Measurements from ENCODE around the gene S100A13.
"Not testable (repeated sequence)": the region's sequence is repeated elsewhere in the genome, so short reads cannot be mapped to it uniquely, and the experiment has no call there.

S100A13 gene

DNA sequence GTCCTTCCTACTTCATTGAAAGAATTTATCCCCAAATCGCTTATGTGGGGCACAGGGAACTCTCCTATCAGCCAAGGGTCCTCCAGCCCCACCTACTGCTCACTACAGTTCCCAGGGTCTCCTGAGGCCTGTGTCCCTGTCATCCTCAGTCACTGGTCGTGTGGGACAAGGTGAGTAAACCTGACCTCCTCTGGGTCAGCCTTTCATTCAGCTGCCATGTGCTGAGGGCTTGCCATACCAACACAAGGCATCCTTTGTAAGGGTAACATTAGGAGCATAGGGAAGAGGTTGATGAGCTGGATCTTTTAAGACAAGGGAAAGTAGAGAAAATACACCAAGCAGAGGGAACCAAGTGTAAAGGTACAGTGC is 20.0 kb upstream of the S100A13 start:
- DNase-seq: no peak

DNA sequence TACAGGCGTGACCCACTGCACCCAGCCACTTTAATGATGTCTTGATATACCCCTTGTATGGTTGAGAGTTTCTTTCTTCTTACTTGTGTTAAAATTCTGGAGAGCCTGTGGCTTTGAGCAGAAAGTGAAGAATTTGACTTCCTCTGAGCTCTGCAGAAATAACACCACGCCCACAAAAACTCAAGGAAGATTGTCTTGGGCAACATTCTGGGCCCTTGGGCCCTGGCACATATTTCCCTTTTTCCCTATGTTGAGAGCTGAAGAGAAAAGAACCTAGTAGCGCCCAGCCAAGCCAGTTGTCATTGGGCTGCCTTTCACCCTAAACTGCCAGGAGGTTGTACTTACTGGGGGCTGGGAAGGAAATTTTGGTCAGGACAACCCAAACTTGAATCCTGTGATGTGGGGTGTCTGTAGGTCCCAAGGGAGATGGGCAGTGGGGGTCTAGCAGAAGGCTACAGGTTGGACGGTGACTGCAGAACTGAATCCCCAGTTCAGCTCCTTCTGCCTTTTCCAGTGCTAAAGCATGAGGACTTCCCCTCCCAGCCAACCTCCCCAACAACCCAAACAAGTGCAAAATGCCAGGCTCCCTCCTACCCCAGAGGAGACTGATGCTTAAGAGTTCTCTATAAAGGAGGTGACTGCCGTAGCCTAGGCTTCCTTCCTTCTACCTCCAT is 19.5 kb upstream of the S100A13 start:
- no peak for DNase-seq

GRCh38 chr1:153643816-153644215 is 16.5 kb upstream of the S100A13 start:
- no peak for DNase-seq

- DNase-seq: no peak
Observed at GRCh38 chr1:153643100-153643499, 15.8 kb upstream of the S100A13 start.

DNA sequence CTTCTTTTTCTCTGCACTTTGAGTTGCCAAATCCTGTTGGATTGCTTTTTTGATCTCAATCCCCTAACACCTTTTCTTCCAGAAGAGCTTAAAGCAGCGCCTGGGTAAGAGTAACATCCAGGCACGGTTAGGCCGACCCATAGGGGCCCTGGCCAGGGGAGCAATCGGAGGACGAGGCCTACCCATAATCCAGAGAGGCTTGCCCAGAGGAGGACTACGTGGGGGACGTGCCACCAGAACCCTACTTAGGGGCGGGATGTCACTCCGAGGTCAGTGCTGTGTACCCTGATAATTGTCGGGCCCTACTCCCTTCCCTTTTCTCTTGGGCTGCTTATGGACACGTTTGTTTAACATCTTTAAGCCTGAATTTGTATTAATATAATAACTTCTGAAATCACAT is 14.9 kb upstream of the S100A13 start:
- no peak for DNase-seq

DNA sequence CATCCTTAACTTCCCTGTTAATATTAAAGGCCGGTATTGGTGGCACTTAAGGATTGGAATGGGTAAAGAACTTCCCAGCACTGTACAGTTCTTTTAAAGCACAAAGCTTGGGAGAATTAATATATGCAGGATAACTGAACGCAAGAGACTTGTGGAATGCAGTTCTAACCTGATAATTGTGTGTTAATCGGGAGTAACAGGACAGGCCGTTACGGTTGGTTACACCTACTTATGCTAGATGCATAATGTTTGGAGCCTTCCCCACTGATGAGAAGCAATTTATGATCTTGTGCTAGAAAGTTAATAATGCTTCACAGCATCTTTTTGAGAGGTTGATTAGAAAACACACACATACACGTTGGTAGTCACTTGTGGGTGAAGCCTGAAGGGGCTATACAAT is 13.6 kb upstream of the S100A13 start:
- DNase-seq: no peak

DNA sequence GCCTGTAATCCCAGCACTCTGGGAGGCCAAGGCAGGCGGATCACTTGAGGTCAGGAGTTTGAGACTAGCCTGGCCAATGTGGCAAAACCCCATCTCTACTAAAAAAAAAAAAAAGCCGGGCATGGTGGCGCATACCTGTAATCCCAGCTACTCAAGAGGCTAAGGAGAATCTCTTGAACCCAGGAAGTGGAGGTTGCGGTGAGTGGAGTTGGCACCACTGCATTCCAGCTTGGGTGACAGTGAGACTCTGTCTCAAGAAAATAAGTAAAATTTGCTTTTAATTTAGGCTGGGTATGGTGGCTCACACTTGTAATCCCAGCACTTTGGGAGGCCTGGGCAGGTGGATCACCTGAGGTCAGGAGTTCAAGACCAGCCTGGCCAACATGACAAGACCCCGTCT is 12.9 kb upstream of the S100A13 start:
- DNase-seq: not testable (repeated sequence)

DNA sequence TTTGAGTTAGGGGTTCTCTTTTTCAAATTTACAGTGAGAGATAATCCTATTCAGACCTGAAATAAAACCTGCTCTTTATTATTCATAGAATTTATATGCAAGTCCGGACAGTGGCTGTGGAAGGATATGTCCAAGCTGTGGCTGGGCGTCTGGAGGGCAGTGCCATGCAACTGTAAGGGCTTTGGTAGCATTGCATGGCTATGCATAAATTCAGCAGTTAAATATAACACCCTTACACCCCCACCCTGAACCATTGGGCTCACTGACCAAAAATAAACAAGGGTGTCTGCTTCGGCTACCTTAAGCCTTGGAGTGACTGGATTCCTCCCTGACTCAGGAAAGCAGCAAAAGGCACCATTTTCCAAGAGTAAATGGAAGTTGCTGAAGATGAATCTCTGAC is 12.0 kb upstream of the S100A13 start:
- DNase-seq: no peak

DNA sequence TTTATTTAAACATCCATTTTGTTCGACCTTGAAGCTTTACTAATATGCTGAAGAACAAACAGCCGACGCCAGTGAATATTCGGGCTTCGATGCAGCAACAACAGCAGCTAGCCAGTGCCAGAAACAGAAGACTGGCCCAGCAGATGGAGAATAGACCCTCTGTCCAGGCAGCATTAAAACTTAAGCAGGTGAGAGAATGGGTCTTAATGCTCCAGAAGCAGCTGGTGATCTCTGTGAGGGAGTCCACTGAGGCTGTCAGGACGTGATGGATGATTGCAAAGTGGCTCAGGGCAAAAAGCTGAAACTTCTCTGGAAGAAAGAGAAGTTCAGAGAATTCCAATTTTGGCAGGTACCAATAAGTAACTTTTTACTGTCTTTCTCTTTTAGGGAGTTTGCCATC is 11.0 kb upstream of the S100A13 start:
- DNase-seq: no peak

GRCh38 chr1:153636312-153636711 is 9.0 kb upstream of the S100A13 start:
- DNase-seq: no peak

DNA sequence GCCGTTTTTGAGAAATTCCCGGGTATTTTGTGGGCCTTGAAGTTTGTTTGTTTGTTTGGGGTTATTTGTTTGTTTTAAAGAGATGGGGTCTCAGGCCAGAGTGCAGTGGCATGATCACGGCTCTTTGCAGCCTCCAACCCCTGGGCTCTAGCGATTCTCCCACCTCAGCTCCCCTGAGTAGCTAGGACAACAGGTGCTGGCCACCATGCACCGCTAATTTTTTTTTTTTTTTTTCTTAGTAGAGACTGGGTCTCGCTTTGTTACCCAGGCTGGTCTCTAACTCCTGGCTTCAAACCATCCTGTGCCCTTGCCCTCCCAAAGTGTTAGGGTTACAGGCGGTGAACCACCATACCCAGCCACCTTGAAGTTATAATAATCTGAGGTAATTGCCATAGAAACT is 8.6 kb upstream of the S100A13 start:
- DNase-seq: no peak

DNA sequence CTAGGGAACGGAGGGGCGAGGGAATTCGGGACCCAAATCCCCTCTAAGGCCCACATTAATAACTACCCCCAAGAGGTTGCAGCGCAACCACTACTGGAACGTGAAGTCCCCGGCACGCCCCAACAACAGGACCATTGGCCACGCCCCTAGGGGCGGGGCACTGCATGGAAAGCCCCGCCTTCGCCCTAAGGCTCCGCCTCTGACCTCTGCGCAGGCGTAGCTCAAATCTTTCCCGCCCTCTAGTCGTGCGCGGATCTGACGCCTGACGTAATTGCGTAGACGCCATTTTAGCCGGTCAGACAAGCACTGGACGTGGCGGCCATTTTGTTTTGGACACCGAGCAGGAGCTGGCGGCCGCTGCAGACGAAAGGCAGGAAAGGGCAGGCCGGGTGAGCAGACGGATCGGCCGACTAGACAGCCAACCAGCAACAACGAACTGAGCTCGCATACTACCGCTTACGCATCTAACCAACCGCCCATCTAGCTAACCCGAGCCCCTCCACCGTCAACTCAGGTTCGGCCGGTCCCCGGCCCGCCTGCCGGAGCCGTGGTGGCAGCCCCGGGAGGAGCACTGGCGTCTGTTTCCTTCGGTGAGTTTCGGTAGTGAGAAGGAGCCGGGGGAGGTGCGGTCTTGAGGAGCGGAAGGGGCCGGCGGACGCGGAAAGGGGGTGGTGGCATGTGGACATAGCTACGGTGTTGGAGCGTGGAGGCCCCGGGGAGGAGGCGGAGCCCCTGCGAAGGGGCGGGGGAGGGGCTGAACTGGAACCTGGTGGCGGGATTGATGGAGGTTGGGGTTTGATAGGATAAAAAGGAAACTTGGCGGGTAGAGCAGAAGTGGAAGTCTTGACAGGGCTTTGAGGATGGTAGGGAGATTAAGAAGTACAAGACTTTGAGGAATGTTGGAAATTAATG is 6.7 kb upstream of the S100A13 start, which contains the start of gene CHTOP:
Gene CHTOP (plus strand): TSS at position 313 of the 912 bp plus-strand sequence. CDS start 2,523 bp downstream, outside the sequence.
- peak; percentile 100 for DNase-seq

- DNase-seq: no peak
Observed at GRCh38 chr1:153633161-153633753, 6.0 kb upstream of the S100A13 start.

- DNase-seq: no peak
Observed at GRCh38 chr1:153631047-153632022, 4.0 kb upstream of the S100A13 start.

DNA sequence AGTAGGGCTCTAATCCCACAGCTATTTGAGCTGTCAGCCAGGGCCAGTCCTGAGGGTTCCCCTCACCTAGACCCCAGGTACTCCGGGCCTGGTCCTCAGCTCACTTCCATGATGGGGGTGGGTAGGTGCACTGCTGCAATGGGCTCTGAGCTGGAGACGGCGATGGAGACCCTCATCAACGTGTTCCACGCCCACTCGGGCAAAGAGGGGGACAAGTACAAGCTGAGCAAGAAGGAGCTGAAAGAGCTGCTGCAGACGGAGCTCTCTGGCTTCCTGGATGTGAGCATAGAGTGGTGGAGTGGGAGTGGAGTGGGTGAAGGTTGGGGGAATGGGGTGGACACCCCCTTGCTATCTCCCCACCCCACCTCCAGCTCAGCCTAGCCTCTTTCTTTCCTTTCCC is 3.1 kb upstream of the S100A13 start:
- DNase-seq: no peak

DNA sequence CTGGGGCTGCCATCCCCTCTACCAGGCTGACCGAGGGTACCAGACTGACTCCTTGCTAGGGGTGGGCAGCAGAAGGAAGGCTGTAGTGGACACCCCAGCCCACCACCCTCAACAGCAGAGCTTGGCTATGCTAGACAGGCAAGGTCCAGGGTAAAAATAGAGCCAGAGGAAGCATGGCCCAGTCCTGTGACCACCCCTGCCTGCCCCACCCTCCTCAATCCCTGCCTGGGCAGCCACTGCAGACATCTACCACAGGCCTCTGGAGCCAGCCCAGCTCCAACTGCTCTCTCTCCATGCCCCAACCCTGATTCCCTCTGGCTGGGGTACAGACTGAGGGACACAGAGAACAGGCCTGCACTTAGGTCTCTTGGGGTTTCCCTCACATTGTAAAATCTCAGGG is 2.7 kb upstream of the S100A13 start:
- peak; percentile 47 for DNase-seq

GRCh38 chr1:153629343-153629665 is 2.0 kb upstream of the S100A13 start:
- no peak for DNase-seq

- no peak for DNase-seq
Observed at GRCh38 chr1:153628638-153629342, 1.5 kb upstream of the S100A13 start.

- peak; percentile 78 for DNase-seq
Observed at GRCh38 chr1:153627715-153628626, 666 bp upstream of the S100A13 start, which contains the start of gene S100A1. Gene S100A1 (plus strand): TSS chr1:153628434. CDS start chr1:153630522, 2,088 bp downstream.

GRCh38 chr1:153626477-153626903 is 815 bp downstream of the S100A13 start:
- DNase-seq: no peak

Data from midbrain (tissue), 1 donor.